Lower leg skin (tissue), 3 donors: Measurements from ENCODE around the gene COPZ2.

Experiments used
- POLR2A ChIP-seq, 2 donors: fragments of 450-650 bp; IDR thresholded peaks; one replicate each; pipeline ENCODE4 v1.6.1; 2016 to 2017; ENCODE audit warnings: antibody characterized with exemption in 2 of 2, mild to moderate bottlenecking in 1 of 2, moderate library complexity in 1 of 2
- TF ChIP-seq, protein P1 (sequence below), 3 donors: fragments of 450-650 bp; IDR thresholded peaks; one replicate each; pipeline ENCODE4 v1.5.1; 2016; ENCODE audit warnings: antibody characterized with exemption in 3 of 3, mild to moderate bottlenecking in 3 of 3, moderate library complexity in 2 of 3

DNA sequence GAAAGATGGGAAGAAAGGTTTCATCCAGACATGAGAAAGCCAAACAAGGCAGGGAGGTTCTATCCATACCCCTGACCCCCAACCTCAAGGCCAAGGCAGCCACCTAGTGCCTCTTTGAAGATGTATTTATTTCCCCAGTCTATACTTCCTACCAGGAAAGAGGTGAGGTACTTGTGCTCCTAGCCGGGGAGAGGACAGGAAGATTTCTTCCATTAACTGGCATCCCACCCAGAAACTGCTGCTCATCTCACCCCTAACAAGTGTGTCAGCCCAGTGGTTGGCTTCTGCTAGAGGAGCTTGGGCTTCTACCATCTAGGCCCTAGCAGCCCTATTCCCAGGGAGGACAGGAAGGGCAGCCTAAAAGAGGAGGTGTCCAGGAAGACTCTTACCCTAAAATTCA is 8.9 kb downstream of the COPZ2 start:
- TF ChIP-seq, protein P1, sequence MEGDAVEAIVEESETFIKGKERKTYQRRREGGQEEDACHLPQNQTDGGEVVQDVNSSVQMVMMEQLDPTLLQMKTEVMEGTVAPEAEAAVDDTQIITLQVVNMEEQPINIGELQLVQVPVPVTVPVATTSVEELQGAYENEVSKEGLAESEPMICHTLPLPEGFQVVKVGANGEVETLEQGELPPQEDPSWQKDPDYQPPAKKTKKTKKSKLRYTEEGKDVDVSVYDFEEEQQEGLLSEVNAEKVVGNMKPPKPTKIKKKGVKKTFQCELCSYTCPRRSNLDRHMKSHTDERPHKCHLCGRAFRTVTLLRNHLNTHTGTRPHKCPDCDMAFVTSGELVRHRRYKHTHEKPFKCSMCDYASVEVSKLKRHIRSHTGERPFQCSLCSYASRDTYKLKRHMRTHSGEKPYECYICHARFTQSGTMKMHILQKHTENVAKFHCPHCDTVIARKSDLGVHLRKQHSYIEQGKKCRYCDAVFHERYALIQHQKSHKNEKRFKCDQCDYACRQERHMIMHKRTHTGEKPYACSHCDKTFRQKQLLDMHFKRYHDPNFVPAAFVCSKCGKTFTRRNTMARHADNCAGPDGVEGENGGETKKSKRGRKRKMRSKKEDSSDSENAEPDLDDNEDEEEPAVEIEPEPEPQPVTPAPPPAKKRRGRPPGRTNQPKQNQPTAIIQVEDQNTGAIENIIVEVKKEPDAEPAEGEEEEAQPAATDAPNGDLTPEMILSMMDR (IDR thresholded peaks at IDR 0.05) = no peak
- no peak for TF ChIP-seq POLR2A (IDR thresholded peaks at IDR 0.05)
